ENCODE data around the gene C1QTNF8. TPM values are rescaled to one million over a fixed set of nuclear protein-coding genes. Genes with fewer than 3 reads are reported as not detected.

Gene C1QTNF8
- total RNA-seq, 2 donors from 2014 or later: 4.3 to 7.0 TPM

- no peak for TF ChIP-seq CTCF (IDR thresholded peaks at IDR 0.05)
- ATAC-seq (ENCODE audit: insufficient number of reproducible peaks, low FRiP score, low read depth): no peak
- H3K27me3 ChIP-seq (replicated peaks; ENCODE audit: insufficient read depth): peaks cover 18% of the 10 kb centered on the region
Observed at GRCh38 chr16:1069154-1069553, 26.9 kb downstream of the C1QTNF8 start.

GRCh38 chr16:1068451-1068850 is 27.6 kb downstream of the C1QTNF8 start:
- ATAC-seq (ENCODE audit: insufficient number of reproducible peaks, low FRiP score, low read depth) (no peak), DNase-seq (ENCODE audit: low spot score) (no peak)
- Histone ChIP-seq H3K9me3 (no peaks in the 10 kb centered on the region), H3K4me3 (no peak overlapping the region), H3K27ac (no peak overlapping the region), H3K36me3 (no peaks in the 10 kb centered on the region), H3K27me3 (replicated peaks; ENCODE audit: insufficient read depth) (peaks cover 18% of the 10 kb centered on the region), H3K4me1 (ENCODE audit: control insufficient read depth in 1 of 2, low read depth in 2 of 2) (peaks cover 0 to 7% of the 10 kb centered on the region in 2 donors)
- TF ChIP-seq CTCF (IDR thresholded peaks at IDR 0.05): no peak

More at GRCh38 chr16:1069154-1069553, 26.9 kb downstream of the C1QTNF8 start:
- Histone ChIP-seq H3K36me3 (no peaks in the 10 kb centered on the region), H3K27ac (no peak overlapping the region), H3K4me3 (no peak overlapping the region), H3K9me3 (no peaks in the 10 kb centered on the region), H3K4me1 (ENCODE audit: control insufficient read depth in 1 of 2, low read depth in 2 of 2) (peaks cover 0 to 7% of the 10 kb centered on the region in 2 donors)
- DNase-seq (ENCODE audit: low spot score): no peak

GRCh38 chr16:1067629-1068028 is 28.4 kb downstream of the C1QTNF8 start:
- DNase-seq (ENCODE audit: low spot score): no peak
- H3K27me3 ChIP-seq (replicated peaks; ENCODE audit: insufficient read depth): peaks cover 18% of the 10 kb centered on the region
- ATAC-seq (ENCODE audit: insufficient number of reproducible peaks, low FRiP score, low read depth): no peak

GRCh38 chr16:1066584-1067172 is 29.4 kb downstream of the C1QTNF8 start:
- no peak for TF ChIP-seq CTCF (IDR thresholded peaks at IDR 0.05)
- no peaks in the 10 kb centered on the region for H3K36me3 ChIP-seq
- no peak overlapping the region for H3K4me3 ChIP-seq
- H3K4me1 ChIP-seq (ENCODE audit: control insufficient read depth in 1 of 2, low read depth in 2 of 2): peaks cover 0 to 7% of the 10 kb centered on the region in 2 donors
- no peak overlapping the region for H3K27ac ChIP-seq
- H3K9me3 ChIP-seq: no peaks in the 10 kb centered on the region
- DNase-seq (ENCODE audit: low spot score) (no peak), ATAC-seq (ENCODE audit: insufficient number of reproducible peaks, low FRiP score, low read depth) (no peak)
- peaks cover 10% of the 10 kb centered on the region for H3K27me3 ChIP-seq (replicated peaks; ENCODE audit: insufficient read depth)

More at GRCh38 chr16:1067629-1068028, 28.4 kb downstream of the C1QTNF8 start:
- no peak overlapping the region for H3K4me3 ChIP-seq
- no peaks in the 10 kb centered on the region for H3K36me3 ChIP-seq
- no peaks in the 10 kb centered on the region for H3K9me3 ChIP-seq
- H3K27ac ChIP-seq: no peak overlapping the region
- peaks cover 0 to 7% of the 10 kb centered on the region in 2 donors for H3K4me1 ChIP-seq (ENCODE audit: control insufficient read depth in 1 of 2, low read depth in 2 of 2)
- no peak for TF ChIP-seq CTCF (IDR thresholded peaks at IDR 0.05)

GRCh38 chr16:1065469-1066128 is 30.4 kb downstream of the C1QTNF8 start:
- H3K36me3 ChIP-seq: no peaks in the 10 kb centered on the region
- DNase-seq (ENCODE audit: low spot score): no peak
- ATAC-seq (ENCODE audit: insufficient number of reproducible peaks, low FRiP score, low read depth): no peak
- H3K4me1 ChIP-seq (ENCODE audit: control insufficient read depth in 1 of 2, low read depth in 2 of 2): peaks cover 0 to 5% of the 10 kb centered on the region in 2 donors
- no peak overlapping the region for H3K27ac ChIP-seq
- H3K9me3 ChIP-seq: no peaks in the 10 kb centered on the region
- no peak for TF ChIP-seq CTCF (IDR thresholded peaks at IDR 0.05)
- peaks cover 9% of the 10 kb centered on the region for H3K27me3 ChIP-seq (replicated peaks; ENCODE audit: insufficient read depth)
- no peak overlapping the region for H3K4me3 ChIP-seq

Measured in thoracic aorta (tissue), 2 donors.